Glutamatergic neuron (in vitro differentiated cells): ENCODE data around the gene ZFYVE1. TPM values are rescaled to one million over a fixed set of nuclear protein-coding genes. Genes with fewer than 3 reads are reported as not detected.

Experiments used
- DNase-seq: peaks from one replicate; pipeline ENCODE4 v3.0.0; 2022
- H3K27ac Mint-ChIP-seq: one replicate; pipeline ENCODE4 v1.8.0; 2020; ENCODE audit warnings: mild to moderate bottlenecking, mixed read lengths, inconsistent platforms; ENCODE audit not compliant: unreplicated experiment
- H3K27me3 Mint-ChIP-seq: one replicate; pipeline ENCODE4 v1.8.0; 2020; ENCODE audit warnings: mild to moderate bottlenecking, moderate library complexity, mixed read lengths, inconsistent platforms; ENCODE audit not compliant: unreplicated experiment
- H3K36me3 Mint-ChIP-seq: one replicate; pipeline ENCODE4 v1.8.0; 2020; ENCODE audit warnings: mild to moderate bottlenecking, mixed read lengths, inconsistent platforms; ENCODE audit not compliant: unreplicated experiment
- H3K4me1 Mint-ChIP-seq: one replicate; pipeline ENCODE4 v1.8.0; 2020; ENCODE audit warnings: mild to moderate bottlenecking, low read depth, mixed read lengths, inconsistent platforms; ENCODE audit not compliant: unreplicated experiment
- H3K4me3 Mint-ChIP-seq: one replicate; pipeline ENCODE4 v1.8.0; 2020; ENCODE audit warnings: mild to moderate bottlenecking, mixed read lengths, inconsistent platforms; ENCODE audit not compliant: unreplicated experiment
- H3K9me3 Mint-ChIP-seq: one replicate; pipeline ENCODE4 v1.8.0; 2020; ENCODE audit warnings: mild to moderate bottlenecking, moderate library complexity, mixed read lengths, inconsistent platforms; ENCODE audit not compliant: unreplicated experiment
- CTCF ChIP-seq: fragments of 200-600 bp; sonication (generic); IDR thresholded peaks from one replicate; pipeline ENCODE4 v1.5.0; 2021; ENCODE audit not compliant: partially characterized antibody, unreplicated experiment
- total RNA-seq: library from RNA; stranded (reverse); fragmentation: NEBNext Ultra II Directional; extraction: Animal tissue kit (Norgen Biotek cat#: 25700); gene quantifications from one replicate; pipeline ENCODE4 v1.2.1, GENCODE V29; 2021; ENCODE audit not compliant: unreplicated experiment

Gene ZFYVE1
- total RNA-seq, 1 donor from 2014 or later = 43.7 TPM

- Mint-ChIP-seq H3K36me3 (peaks cover 4% of the 10 kb centered on the region), H3K9me3 (no peaks in the 10 kb centered on the region), H3K27ac (no peak overlapping the region), H3K4me3 (no peak overlapping the region), H3K27me3 (no peaks in the 10 kb centered on the region), H3K4me1 (no peaks in the 10 kb centered on the region)
- DNase-seq = no peak
- TF ChIP-seq CTCF = no peak
These were observed 79.3 kb downstream of the ZFYVE1 start for GRCh38 chr14:72947366-72948160.

- peaks cover 4% of the 10 kb centered on the region for H3K36me3 Mint-ChIP-seq
- no peaks in the 10 kb centered on the region for H3K27me3 Mint-ChIP-seq
These were observed 80.4 kb downstream of the ZFYVE1 start for GRCh38 chr14:72946491-72946890.

DNA sequence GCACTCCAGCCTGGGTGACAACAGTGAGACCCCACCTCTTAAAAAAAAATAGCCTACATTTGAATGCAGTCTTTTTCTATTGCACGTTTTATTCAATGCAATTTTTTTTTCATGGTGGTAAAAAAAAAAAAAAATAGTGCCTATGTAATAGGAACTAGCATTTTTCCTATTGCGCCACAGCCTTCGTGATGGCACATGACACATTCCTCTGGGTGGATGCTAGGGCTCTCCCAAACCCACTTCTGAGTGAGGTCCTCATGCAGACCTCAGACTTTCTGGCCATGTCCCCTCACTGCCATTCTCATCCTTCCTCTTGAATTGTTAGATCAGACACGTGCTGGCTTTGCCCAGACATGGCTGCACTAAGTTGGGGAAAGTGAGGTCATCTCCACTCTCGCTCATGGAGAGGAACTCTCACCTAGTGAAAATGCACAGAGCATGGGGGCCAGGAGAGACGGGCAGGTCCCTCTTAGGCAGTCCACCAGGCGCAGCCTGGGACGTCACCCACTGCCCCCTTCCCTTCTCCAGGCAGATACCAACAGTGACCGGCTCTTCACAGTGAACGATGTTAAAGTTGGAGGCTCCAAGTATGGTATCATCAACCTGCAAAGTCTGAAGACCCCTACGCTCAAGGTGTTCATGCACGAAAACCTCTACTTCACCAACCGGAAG lies 81.4 kb downstream of the ZFYVE1 start:
- H3K27ac Mint-ChIP-seq = no peak overlapping the region
- peaks cover 1% of the 10 kb centered on the region for H3K9me3 Mint-ChIP-seq
- no peak for DNase-seq
- H3K4me1 Mint-ChIP-seq = no peaks in the 10 kb centered on the region
- peaks cover 4% of the 10 kb centered on the region for H3K36me3 Mint-ChIP-seq
- no peak overlapping the region for H3K4me3 Mint-ChIP-seq
- no peak for TF ChIP-seq CTCF
- H3K27me3 Mint-ChIP-seq = no peaks in the 10 kb centered on the region

More at GRCh38 chr14:72946491-72946890, 80.4 kb downstream of the ZFYVE1 start:
- no peak overlapping the region for H3K27ac Mint-ChIP-seq
- no peaks in the 10 kb centered on the region for H3K4me1 Mint-ChIP-seq
- no peak overlapping the region for H3K4me3 Mint-ChIP-seq
- no peak for TF ChIP-seq CTCF
- H3K9me3 Mint-ChIP-seq = peaks cover 1% of the 10 kb centered on the region
- DNase-seq = no peak

GRCh38 chr14:72943876-72944430 lies 83.0 kb downstream of the ZFYVE1 start:
- no peak for DNase-seq
- H3K9me3 Mint-ChIP-seq = peaks cover 1% of the 10 kb centered on the region
- H3K4me1 Mint-ChIP-seq = no peaks in the 10 kb centered on the region
- peaks cover 4% of the 10 kb centered on the region for H3K36me3 Mint-ChIP-seq
- no peak overlapping the region for H3K27ac Mint-ChIP-seq
- no peak overlapping the region for H3K4me3 Mint-ChIP-seq
- no peaks in the 10 kb centered on the region for H3K27me3 Mint-ChIP-seq
- TF ChIP-seq CTCF = no peak

- H3K4me1 Mint-ChIP-seq = no peaks in the 10 kb centered on the region
- no peak overlapping the region for H3K4me3 Mint-ChIP-seq
- H3K27me3 Mint-ChIP-seq = peaks cover 2% of the 10 kb centered on the region
- H3K9me3 Mint-ChIP-seq = peaks cover 4% of the 10 kb centered on the region
- H3K36me3 Mint-ChIP-seq = peaks cover 4% of the 10 kb centered on the region
- no peak for DNase-seq
- H3K27ac Mint-ChIP-seq = no peak overlapping the region
- TF ChIP-seq CTCF = no peak
These were observed 84.0 kb downstream of the ZFYVE1 start for GRCh38 chr14:72942934-72943333.
